Gastrocnemius medialis (tissue), 4 donors: ENCODE results near the gene VPS8.

Source experiments
- CTCF ChIP-seq, 5 experiments: fragments of 450-650 bp in 3 of 5; fragments of 200-600 bp in 2 of 5; sonication (generic) in 2 of 5; IDR thresholded peaks in 4 of 5; conservative IDR thresholded peaks in 1 of 5; 1 replicate in 4 of 5; 2 replicates in 1 of 5; pipeline ENCODE4 v1.5.1; 2016 to 2019; ENCODE audit warnings: antibody characterized with exemption in 5 of 5, mild to moderate bottlenecking in 3 of 5, moderate library complexity in 3 of 5
- POLR2A ChIP-seq, 2 donors: fragments of 450-650 bp; IDR thresholded peaks; one replicate each; pipeline ENCODE4 v1.6.1; 2017; ENCODE audit warnings: antibody characterized with exemption in 2 of 2, mild to moderate bottlenecking in 2 of 2, moderate library complexity in 2 of 2

GRCh38 chr3:185079625-185080024 lies 267.7 kb downstream of the VPS8 start:
- TF ChIP-seq POLR2A (IDR thresholded peaks at IDR 0.05) (no peak), CTCF (IDR thresholded peaks at IDR 0.05 in 4 of 5, conservative IDR thresholded peaks at IDR 0.05 in 1 of 5) (no peak)
